Parathyroid adenoma (tissue), 2 donors: ENCODE data around the gene UGT1A9.
A peak's percentile ranks its signal among the peaks of the same experiment; 100 is the strongest.

Source experiments
- H2AFZ ChIP-seq: fragments of 300-600 bp; sonication (generic); one replicate; pipeline ENCODE4 v1.7.0; 2017; ENCODE audit warnings: antibody characterized with exemption, mild to moderate bottlenecking
- H3K27ac ChIP-seq: fragments of 300-600 bp; sonication (generic); one replicate; pipeline ENCODE4 v1.7.0; 2017
- H3K27me3 ChIP-seq: fragments of 300-600 bp; sonication (generic); one replicate; pipeline ENCODE4 v1.7.0; 2017; ENCODE audit warnings: low read length; ENCODE audit not compliant: control insufficient read depth, insufficient read depth
- H3K36me3 ChIP-seq: fragments of 300-600 bp; sonication (generic); one replicate; pipeline ENCODE4 v1.7.0; 2017; ENCODE audit warnings: low read length; ENCODE audit not compliant: control insufficient read depth, insufficient read depth
- H3K4me1 ChIP-seq: fragments of 300-600 bp; sonication (generic); one replicate; pipeline ENCODE4 v1.7.0; 2017; ENCODE audit warnings: control low read depth
- H3K4me2 ChIP-seq: fragments of 300-600 bp; sonication (generic); one replicate; pipeline ENCODE4 v1.7.0; 2017; ENCODE audit warnings: low read length
- H3K4me3 ChIP-seq: fragments of 300-600 bp; sonication (generic); one replicate; pipeline ENCODE4 v1.7.0; 2017; ENCODE audit warnings: low read depth, low read length
- H3K79me2 ChIP-seq: fragments of 300-600 bp; sonication (generic); one replicate; pipeline ENCODE4 v1.7.0; 2017; ENCODE audit warnings: control low read depth
- H3K9ac ChIP-seq: fragments of 300-600 bp; sonication (generic); one replicate; pipeline ENCODE4 v1.7.0; 2017; ENCODE audit warnings: mild to moderate bottlenecking
- H3K9me3 ChIP-seq: fragments of 300-600 bp; sonication (generic); one replicate; pipeline ENCODE4 v1.7.0; 2017; ENCODE audit warnings: low read length; ENCODE audit not compliant: control insufficient read depth
- CTCF ChIP-seq: fragments of 300-600 bp; sonication (generic); IDR thresholded peaks from one replicate; pipeline ENCODE4 v1.7.0; 2017; ENCODE audit warnings: antibody characterized with exemption, mild to moderate bottlenecking
- donor health status: primary hyperparathyroidism.

Gene UGT1A9

GRCh38 chr2:233706720-233707119 is 35.0 kb downstream of the UGT1A9 start:
- Histone ChIP-seq H3K27ac (no peak overlapping the region), H3K4me1 (no peaks in the 10 kb centered on the region), H3K9me3 (no peaks in the 10 kb centered on the region), H3K79me2 (no peaks in the 10 kb centered on the region), H3K9ac (no peak overlapping the region), H3K36me3 (no peaks in the 10 kb centered on the region), H2AFZ (no peak overlapping the region), H3K4me2 (peak overlapping the region; percentile 18), H3K4me3 (no peak overlapping the region), H3K27me3 (no peaks in the 10 kb centered on the region)
- no peak for TF ChIP-seq CTCF

- Histone ChIP-seq H3K4me2 (no peak overlapping the region), H3K4me3 (no peak overlapping the region), H3K27me3 (no peaks in the 10 kb centered on the region), H3K9me3 (no peaks in the 10 kb centered on the region), H3K36me3 (no peaks in the 10 kb centered on the region), H3K9ac (no peak overlapping the region), H3K79me2 (no peaks in the 10 kb centered on the region), H3K27ac (no peak overlapping the region), H2AFZ (no peak overlapping the region), H3K4me1 (no peaks in the 10 kb centered on the region)
- no peak for TF ChIP-seq CTCF
These were observed 36.4 kb downstream of the UGT1A9 start for GRCh38 chr2:233707940-233708644.

- H3K36me3 ChIP-seq: no peaks in the 10 kb centered on the region
- no peak overlapping the region for H2AFZ ChIP-seq
- H3K9me3 ChIP-seq: no peaks in the 10 kb centered on the region
- H3K27me3 ChIP-seq: no peaks in the 10 kb centered on the region
- no peaks in the 10 kb centered on the region for H3K4me1 ChIP-seq
- H3K4me2 ChIP-seq: no peak overlapping the region
- no peak overlapping the region for H3K9ac ChIP-seq
- no peak for TF ChIP-seq CTCF
- no peaks in the 10 kb centered on the region for H3K79me2 ChIP-seq
- no peak overlapping the region for H3K4me3 ChIP-seq
- H3K27ac ChIP-seq: no peak overlapping the region
These were observed 37.2 kb downstream of the UGT1A9 start for GRCh38 chr2:233708942-233709341.

GRCh38 chr2:233711312-233712008 is 39.8 kb downstream of the UGT1A9 start:
- Histone ChIP-seq H3K27ac (no peak overlapping the region), H3K4me3 (no peak overlapping the region), H3K9me3 (no peaks in the 10 kb centered on the region), H3K27me3 (no peaks in the 10 kb centered on the region), H3K4me1 (no peaks in the 10 kb centered on the region), H3K36me3 (no peaks in the 10 kb centered on the region), H2AFZ (no peak overlapping the region), H3K79me2 (no peaks in the 10 kb centered on the region), H3K4me2 (no peak overlapping the region), H3K9ac (no peak overlapping the region)
- TF ChIP-seq CTCF: peak; percentile 89
